SIG-M5 treated with dmso at 0.1 percent for 504 hours (cell line): ENCODE results near the gene GPR151.

Experiments used
- DNase-seq: peaks from one replicate; lab custom pipeline; 2025; ENCODE audit not compliant: unreplicated experiment; lab: John Stamatoyannopoulos, UW

Gene GPR151

DNA sequence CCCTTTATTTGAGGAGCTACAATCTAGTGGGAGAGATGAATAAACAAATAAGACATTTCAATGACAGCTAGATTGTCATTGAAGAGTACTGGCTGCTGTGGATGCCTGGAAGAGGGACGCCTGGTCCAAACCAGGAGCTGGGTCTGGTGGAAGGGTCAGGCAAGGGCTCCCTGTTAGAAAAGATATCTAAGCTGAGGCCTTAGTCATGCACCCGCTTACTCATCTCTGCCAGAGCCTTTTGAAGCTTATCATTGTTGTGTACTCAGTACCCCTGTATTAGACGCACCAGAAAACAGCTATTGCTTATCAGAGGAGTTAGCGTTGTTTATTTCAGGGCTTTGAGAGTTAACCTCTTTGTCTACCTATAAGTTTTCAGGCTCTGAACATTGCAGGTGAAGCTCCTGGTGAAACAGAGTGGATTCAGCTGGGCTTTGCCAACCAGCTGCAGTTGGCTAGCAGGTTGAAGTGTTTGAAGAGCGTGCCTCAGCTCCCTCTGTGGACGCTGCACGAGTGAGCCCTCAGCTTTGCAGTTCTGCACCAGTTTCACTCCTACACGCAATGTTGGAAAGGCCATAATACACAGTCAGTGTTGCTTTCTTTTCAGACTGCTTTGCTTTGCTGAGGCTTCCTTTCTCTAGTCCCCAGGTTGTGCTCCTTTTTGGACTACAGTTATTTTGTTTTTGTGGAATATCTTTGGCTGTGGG lies 5.6 kb upstream of the GPR151 start:
- DNase-seq = no peak

GRCh38 chr5:146520731-146521130 lies 4.7 kb upstream of the GPR151 start:
- no peak for DNase-seq

DNA sequence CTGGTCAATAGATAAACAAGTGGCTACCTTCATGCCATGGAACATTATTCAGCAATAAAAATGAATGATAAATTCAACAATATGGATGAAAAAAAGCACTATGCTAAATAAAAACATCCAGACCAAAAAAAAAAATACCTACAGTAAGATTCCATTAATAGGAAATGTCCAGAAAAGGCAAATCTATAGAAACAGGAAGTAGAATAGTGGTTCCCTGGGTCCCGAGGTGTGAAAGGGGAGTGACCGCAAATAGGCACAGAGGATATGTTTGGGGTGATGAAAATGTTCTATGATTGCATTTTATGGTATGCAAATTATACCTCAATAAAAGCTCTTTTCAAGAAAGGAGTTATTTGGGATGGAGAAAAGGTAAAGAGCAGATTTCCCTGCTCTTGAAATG lies 3.6 kb upstream of the GPR151 start:
- peak; percentile 6 for DNase-seq

DNA sequence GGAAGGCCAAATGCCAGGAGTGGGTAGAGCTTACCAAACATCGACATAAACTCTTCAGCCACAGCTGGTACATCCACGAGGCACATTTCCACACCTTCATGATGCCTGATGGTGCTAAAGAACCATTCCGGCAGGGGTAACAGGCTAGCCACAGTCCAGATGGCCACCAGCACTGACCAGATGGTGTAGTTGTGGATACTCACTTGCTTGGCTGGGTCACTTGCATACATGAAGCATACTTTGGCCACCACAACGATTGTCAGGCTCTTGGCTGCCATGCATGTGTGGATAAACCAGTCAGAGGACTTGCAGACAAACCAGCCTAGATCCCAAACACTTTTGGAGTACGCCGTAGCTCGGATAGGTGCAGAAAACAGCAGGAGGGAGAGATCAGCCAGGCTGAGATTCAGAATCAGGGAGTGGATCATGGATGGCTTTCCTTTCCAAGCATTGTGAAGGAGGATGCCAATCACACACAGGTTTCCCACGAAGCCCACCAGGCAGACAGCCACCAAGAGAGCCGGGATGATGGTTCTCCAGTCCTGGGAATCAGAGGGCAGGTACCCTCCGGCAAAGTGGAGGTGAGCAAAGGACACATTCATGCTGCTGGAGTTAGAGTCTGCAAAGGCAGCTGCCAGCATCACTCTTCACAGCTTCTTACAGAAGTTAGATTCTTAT lies 378 bp downstream of the GPR151 start:
- DNase-seq = no peak

DNA sequence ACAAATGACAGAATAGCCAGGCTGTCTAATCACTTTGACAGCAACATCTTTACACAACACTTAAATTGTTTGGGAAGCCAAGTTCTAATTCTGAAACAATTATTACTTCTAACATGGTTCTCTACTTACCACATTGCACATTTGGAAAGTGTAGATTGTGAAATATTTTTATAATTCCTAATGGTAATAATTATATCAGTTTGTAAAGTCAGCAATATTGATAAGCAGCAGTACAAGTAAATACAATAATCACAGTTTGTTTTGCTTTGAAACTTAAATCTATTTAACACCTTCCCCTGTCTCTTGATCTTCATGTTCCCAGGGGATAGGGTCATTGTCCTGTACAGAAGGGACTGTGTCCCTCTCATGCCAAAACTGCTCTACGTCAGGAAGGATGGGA lies 1.4 kb downstream of the GPR151 start:
- no peak for DNase-seq

- no peak for DNase-seq
Observed at GRCh38 chr5:146513462-146513861, 2.5 kb downstream of the GPR151 start.

GRCh38 chr5:146510559-146511125 lies 5.3 kb downstream of the GPR151 start:
- DNase-seq = peak; percentile 57

DNA sequence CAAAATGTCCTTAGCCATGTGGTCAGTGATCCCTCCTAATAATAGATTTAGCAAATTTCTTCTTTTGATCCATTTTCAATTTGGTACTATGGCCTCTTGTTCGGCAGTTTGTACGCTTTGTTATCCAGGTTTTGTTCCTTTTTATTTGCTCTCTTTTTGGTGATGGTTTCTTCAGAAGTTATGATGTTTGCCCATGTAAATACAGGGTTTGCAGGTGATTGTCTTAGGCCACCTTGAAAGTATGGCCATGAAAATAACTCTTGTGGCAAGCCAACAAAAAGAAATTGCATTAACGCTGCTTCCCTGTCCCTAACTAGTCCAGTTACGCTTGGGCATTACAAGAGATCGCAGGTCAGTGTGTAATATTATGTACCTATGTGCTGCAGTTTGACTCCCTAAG lies 8.6 kb downstream of the GPR151 start:
- no peak for DNase-seq

- DNase-seq = no peak
Observed at GRCh38 chr5:146499680-146500079, 16.3 kb downstream of the GPR151 start.

- DNase-seq = no peak
Observed at GRCh38 chr5:146494656-146495055, 21.3 kb downstream of the GPR151 start.

DNA sequence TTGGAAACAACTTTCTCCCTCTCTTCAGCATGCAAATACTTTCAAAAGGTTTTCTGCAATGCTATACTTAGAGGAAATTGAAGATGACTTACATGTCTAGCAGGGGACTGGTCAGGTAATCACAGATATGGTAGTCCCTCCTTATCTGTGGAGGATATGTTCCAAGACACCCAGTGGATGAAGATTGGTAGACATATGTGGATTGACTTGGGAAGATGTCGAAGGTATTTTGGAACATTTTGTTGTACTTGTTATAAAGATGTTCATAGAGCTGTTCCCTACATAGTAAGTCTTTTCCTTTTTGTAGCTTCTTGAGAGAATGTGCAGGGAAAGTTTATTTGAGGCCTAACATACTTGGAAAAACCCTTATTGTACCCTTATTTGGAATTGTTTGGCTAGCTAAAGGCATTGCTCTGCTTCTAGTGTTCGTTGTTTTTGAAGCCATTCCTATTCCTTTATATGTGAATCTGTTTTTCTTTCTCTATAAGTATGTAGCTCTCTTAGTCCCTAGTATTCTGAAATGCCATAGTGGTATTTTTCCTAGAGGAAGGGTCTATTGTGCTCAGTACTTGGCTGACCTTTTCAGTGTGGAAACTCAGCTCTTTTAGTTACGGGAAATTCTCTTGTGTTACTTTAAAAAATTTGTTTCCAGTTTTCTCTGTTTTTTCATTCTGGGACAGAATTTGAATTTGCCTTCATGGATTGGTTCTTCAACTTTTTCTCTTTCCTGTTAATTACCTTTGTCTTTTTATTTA lies 25.7 kb downstream of the GPR151 start:
- DNase-seq = no peak

GRCh38 chr5:146484714-146485391 lies 31.1 kb downstream of the GPR151 start:
- DNase-seq = no peak

GRCh38 chr5:146482775-146483174 lies 33.2 kb downstream of the GPR151 start:
- DNase-seq = no peak

DNA sequence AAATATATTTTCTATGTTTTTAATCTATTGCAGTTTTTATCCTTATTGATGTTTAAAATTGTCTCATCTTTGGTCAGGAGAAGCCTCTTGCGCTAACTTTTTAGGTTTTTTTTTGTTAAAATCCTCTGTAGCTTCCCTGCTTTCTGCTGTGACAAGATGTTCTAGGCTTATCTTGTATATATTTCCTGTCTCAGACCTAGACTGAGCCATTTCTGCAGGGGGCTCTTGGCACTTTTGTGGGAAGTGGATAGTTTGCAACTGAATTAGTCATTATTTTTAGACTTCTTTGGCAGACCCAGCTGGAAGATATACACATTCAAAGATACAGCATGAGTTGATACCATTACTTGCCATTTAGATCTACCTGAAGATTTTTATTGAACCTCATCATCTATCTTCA lies 40.1 kb downstream of the GPR151 start:
- no peak for DNase-seq

DNA sequence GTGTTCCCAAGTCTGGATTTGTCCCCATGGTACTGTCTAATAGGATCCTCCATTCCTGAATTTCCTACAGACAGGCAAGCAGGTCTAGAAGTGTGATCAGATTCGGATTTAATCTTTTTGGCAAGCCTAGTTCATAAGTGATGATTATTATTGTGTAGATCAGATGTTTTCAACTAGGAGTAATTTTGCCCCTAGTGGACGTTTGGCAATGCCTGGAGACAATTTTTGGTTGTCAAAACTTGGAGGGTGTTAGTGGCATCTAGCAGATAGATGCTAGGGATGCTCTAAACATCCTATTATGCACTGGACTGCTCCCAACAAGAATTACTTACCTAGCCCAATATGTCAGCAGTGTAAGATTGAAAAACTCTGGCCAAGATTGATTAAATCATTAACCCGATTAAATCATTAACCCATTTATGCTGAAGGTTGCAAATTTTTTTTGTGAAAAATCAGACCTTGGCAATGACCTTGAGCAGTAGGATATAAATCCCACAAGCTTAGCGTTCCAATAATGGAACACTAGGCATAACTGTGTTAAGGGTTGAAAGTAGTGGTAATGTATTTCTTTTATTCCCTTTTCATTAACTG lies 40.7 kb downstream of the GPR151 start:
- no peak for DNase-seq

DNA sequence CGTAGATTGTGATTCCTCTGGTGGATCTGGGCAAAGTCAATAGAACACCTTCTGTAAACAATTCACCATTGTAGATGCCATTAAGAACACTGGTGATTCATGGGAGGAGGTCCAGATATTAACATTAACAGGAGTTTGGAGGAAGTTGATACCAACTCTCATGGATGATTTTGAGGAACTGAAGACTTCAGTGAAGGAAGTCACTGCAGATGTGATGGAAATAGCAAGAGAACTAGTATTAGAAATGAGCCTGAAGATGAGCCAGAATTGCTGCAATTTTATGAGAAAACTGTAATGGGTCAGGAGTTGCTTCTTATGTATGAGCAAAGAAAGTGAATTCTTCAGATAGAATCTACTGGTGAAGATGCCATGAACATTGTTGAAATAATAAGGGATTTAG lies 41.9 kb downstream of the GPR151 start:
- DNase-seq = peak; percentile 81

GRCh38 chr5:146467760-146468159 lies 48.2 kb downstream of the GPR151 start:
- no peak for DNase-seq

GRCh38 chr5:146466521-146467349 lies 49.3 kb downstream of the GPR151 start:
- DNase-seq = no peak

- DNase-seq = no peak
Observed at GRCh38 chr5:146463446-146463845, 52.5 kb downstream of the GPR151 start.
